Endodermal cell (in vitro differentiated cells): ENCODE results near the gene MRPS35. TPM values are rescaled to one million over a fixed set of nuclear protein-coding genes. Genes with fewer than 3 reads are reported as not detected.

Source experiments
- DNase-seq: peaks from one replicate; pipeline ENCODE4 v3.0.0-alpha.2; 2017
- H3K27ac ChIP-seq: 2 replicates; pipeline ENCODE4 v1.5.1; 2013; ENCODE audit warnings: mild to moderate bottlenecking, low read depth, low read length, moderate library complexity
- H3K27me3 ChIP-seq: 2 replicates; pipeline ENCODE4 v1.6.1; 2013; ENCODE audit warnings: mild to moderate bottlenecking, low read length, moderate library complexity; ENCODE audit not compliant: insufficient read depth, control insufficient read depth, poor library complexity, severe bottlenecking
- H3K36me3 ChIP-seq: 2 replicates; pipeline ENCODE4 v1.7.0; 2013; ENCODE audit warnings: mild to moderate bottlenecking, low read length, moderate library complexity; ENCODE audit not compliant: control insufficient read depth, insufficient read depth
- H3K4me1 ChIP-seq: one replicate; pipeline ENCODE4 v1.7.0; 2013; ENCODE audit warnings: low read length; ENCODE audit not compliant: control insufficient read depth, insufficient read depth
- H3K4me3 ChIP-seq: 2 replicates; pipeline ENCODE4 v1.5.1; 2013; ENCODE audit warnings: mild to moderate bottlenecking, low read length, moderate library complexity
- H3K9ac ChIP-seq: 2 replicates; pipeline ENCODE4 v1.6.1; 2013; ENCODE audit warnings: mild to moderate bottlenecking, low read length, moderate library complexity; ENCODE audit not compliant: poor library complexity, severe bottlenecking; ENCODE audit errors: extremely low read depth
- H3K9me3 ChIP-seq: 2 replicates; pipeline ENCODE4 v1.6.1; 2013; ENCODE audit warnings: mild to moderate bottlenecking, low read length, moderate library complexity; ENCODE audit not compliant: control insufficient read depth
- H3K27ac Mint-ChIP-seq: 2 replicates; pipeline ENCODE4 v1.8.0; 2020; ENCODE audit warnings: mixed read lengths
- H3K27me3 Mint-ChIP-seq: 2 replicates; pipeline ENCODE4 v1.8.0; 2021; ENCODE audit warnings: mild to moderate bottlenecking, mixed read lengths; ENCODE audit not compliant: insufficient read depth
- H3K36me3 Mint-ChIP-seq: 2 replicates; pipeline ENCODE4 v1.8.0; 2020; ENCODE audit warnings: low read depth, mixed read lengths
- H3K4me1 Mint-ChIP-seq: 2 replicates; pipeline ENCODE4 v1.8.0; 2020; ENCODE audit warnings: mixed read lengths
- H3K4me3 Mint-ChIP-seq: 2 replicates; pipeline ENCODE4 v1.8.0; 2020; ENCODE audit warnings: mild to moderate bottlenecking, moderate library complexity, mixed read lengths
- H3K9me3 Mint-ChIP-seq: 2 replicates; pipeline ENCODE4 v1.8.0; 2020; ENCODE audit warnings: mild to moderate bottlenecking, mixed read lengths
- WGBS, 2 experiments: methylation state at CpG; one replicate each; pipeline versions ENCODE4 v1.1.5 to v1.1.7; 2013; ENCODE audit warnings: missing lambda C conversion rate in 2 of 2, mixed read lengths in 1 of 2; ENCODE audit not compliant: insufficient coverage in 1 of 2, insufficient read length in 1 of 2; 5-methylcytosine and 5-hydroxymethylcytosine counted together
- total RNA-seq, 2 donors: library from RNA; stranded (reverse); fragmentation: NEBNext Ultra II Directional in 1 of 2; extraction: Animal tissue kit (Norgen Biotek cat#: 25700) in 1 of 2; gene quantifications; 2 replicates in 1 of 2; 3 replicates in 1 of 2; pipeline ENCODE4 v1.2.1, GENCODE V29; 2021
- TF ChIP-seq, protein P1 (sequence below): fragments of 200-600 bp; sonication (generic); conservative IDR thresholded peaks from 2 replicates; pipeline ENCODE4 v1.5.0; 2021; ENCODE audit warnings: antibody characterized with exemption, mild to moderate bottlenecking

The MRPS35 gene
- total RNA-seq, 2 donors from 2014 or later, result 33.7 to 62.6 TPM

GRCh38 chr12:27800819-27801218 lies 90.2 kb downstream of the MRPS35 start:
- Mint-ChIP-seq H3K27me3 (no peaks in the 10 kb centered on the region), H3K36me3 (peaks cover 34% of the 10 kb centered on the region), H3K4me3 (no peak overlapping the region), H3K4me1 (no peaks in the 10 kb centered on the region), H3K27ac (no peak overlapping the region), H3K9me3 (no peaks in the 10 kb centered on the region)
- Histone ChIP-seq H3K36me3 (peaks cover 39% of the 10 kb centered on the region), H3K4me3 (no peak overlapping the region), H3K27me3 (no peaks in the 10 kb centered on the region), H3K9me3 (no peaks in the 10 kb centered on the region), H3K9ac (no peak overlapping the region), H3K4me1 (no peaks in the 10 kb centered on the region), H3K27ac (no peak overlapping the region)
- DNase-seq, result no peak
- WGBS, 2 experiments, result 67 to 98% methylated on average over 2 to 3 of the region's 3 CpGs
- TF ChIP-seq, protein P1, sequence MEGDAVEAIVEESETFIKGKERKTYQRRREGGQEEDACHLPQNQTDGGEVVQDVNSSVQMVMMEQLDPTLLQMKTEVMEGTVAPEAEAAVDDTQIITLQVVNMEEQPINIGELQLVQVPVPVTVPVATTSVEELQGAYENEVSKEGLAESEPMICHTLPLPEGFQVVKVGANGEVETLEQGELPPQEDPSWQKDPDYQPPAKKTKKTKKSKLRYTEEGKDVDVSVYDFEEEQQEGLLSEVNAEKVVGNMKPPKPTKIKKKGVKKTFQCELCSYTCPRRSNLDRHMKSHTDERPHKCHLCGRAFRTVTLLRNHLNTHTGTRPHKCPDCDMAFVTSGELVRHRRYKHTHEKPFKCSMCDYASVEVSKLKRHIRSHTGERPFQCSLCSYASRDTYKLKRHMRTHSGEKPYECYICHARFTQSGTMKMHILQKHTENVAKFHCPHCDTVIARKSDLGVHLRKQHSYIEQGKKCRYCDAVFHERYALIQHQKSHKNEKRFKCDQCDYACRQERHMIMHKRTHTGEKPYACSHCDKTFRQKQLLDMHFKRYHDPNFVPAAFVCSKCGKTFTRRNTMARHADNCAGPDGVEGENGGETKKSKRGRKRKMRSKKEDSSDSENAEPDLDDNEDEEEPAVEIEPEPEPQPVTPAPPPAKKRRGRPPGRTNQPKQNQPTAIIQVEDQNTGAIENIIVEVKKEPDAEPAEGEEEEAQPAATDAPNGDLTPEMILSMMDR, result no peak

DNA sequence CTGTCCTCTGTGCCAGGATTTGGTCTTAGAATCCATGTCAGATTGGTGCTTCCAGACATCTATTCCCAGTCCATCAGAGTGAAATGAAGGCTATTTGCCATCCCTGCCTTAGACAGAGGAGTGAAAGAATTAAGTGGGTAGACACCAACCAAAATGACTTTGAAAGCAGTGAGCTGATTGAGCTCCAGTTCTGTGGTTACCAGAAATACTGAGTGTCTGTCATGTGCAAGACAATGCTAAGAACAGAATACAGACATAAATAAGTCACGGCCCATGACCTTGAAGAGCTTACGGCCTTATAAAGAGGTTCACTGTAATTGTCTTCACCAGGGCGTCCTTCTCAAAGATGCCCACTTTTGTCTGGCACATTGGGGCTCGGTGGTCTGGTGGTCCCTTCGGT lies 91.0 kb downstream of the MRPS35 start:
- Histone ChIP-seq H3K9me3 (no peaks in the 10 kb centered on the region), H3K4me1 (no peaks in the 10 kb centered on the region), H3K4me3 (no peak overlapping the region), H3K27ac (no peak overlapping the region), H3K27me3 (no peaks in the 10 kb centered on the region), H3K36me3 (peaks cover 31% of the 10 kb centered on the region), H3K9ac (no peak overlapping the region)
- H3K36me3 Mint-ChIP-seq, result peaks cover 25% of the 10 kb centered on the region
- no peaks in the 10 kb centered on the region for H3K9me3 Mint-ChIP-seq
- H3K27ac Mint-ChIP-seq, result peak overlapping the region; percentile 3
- no peak for DNase-seq
- no peaks in the 10 kb centered on the region for H3K4me1 Mint-ChIP-seq
- H3K4me3 Mint-ChIP-seq, result no peak overlapping the region
- no peaks in the 10 kb centered on the region for H3K27me3 Mint-ChIP-seq
- 92 to 93% methylated on average over 5 of the region's 5 CpGs for WGBS, 2 experiments
- TF ChIP-seq, protein P1, result no peak

- 89% methylated on average over 4 of the region's 4 CpGs; no CpG with 5 or more reads in 1 of the 2 experiments for WGBS, 2 experiments
- H3K36me3 Mint-ChIP-seq, result peaks cover 17% of the 10 kb centered on the region
- no peaks in the 10 kb centered on the region for H3K9me3 Mint-ChIP-seq
These were observed 91.9 kb downstream of the MRPS35 start for GRCh38 chr12:27802511-27802910.

More at GRCh38 chr12:27802511-27802910, 91.9 kb downstream of the MRPS35 start:
- H3K27ac ChIP-seq, result no peak overlapping the region
- no peaks in the 10 kb centered on the region for H3K27me3 ChIP-seq
- H3K27ac Mint-ChIP-seq, result no peak overlapping the region
- peaks cover 22% of the 10 kb centered on the region for H3K36me3 ChIP-seq
- H3K9ac ChIP-seq, result no peak overlapping the region
- H3K4me1 ChIP-seq, result no peaks in the 10 kb centered on the region
- H3K4me3 Mint-ChIP-seq, result no peak overlapping the region
- TF ChIP-seq, protein P1, result no peak
- H3K4me3 ChIP-seq, result no peak overlapping the region
- peaks cover 4% of the 10 kb centered on the region for H3K4me1 Mint-ChIP-seq
- H3K9me3 ChIP-seq, result no peaks in the 10 kb centered on the region
- DNase-seq, result no peak
- H3K27me3 Mint-ChIP-seq, result no peaks in the 10 kb centered on the region
